ENCODE measurements around the gene DAPK1. TPM values are rescaled to one million over a fixed set of nuclear protein-coding genes. Genes with fewer than 3 reads are reported as not detected.

Gene DAPK1
- polyA plus RNA-seq, 1 donor from 2014 or later = 45.0 TPM

DNA sequence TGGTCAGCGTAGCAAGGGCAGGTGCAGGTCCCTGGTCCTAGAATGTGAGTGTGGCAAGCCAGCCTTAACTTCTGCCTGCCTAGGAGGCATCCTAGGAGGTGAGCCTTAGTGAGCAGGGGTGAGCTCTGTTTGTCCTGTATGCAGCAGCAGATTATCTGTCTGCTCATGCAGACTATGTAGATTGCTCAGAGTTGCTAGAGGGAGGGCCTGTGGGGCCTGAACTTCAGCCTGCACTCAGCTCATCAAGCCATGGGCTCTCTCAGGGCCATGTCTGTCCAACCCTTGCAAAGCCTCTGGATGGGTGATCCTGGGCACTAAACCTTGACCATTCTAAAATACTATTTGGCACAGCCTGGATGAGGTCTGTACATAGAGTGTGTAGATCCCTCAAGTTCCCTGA, 219.8 kb downstream of the DAPK1 start:
- TF ChIP-seq MXI1 (conservative IDR thresholded peaks at IDR 0.05; ENCODE audit: poor library complexity, severe bottlenecking) (no peak), RAD21 (conservative IDR thresholded peaks at IDR 0.05) (no peak), EP300 (conservative IDR thresholded peaks at IDR 0.05; ENCODE audit: poor library complexity, severe bottlenecking) (no peak), EZH2 (IDR thresholded peaks at IDR 0.05; ENCODE audit: borderline replicate concordance, insufficient read depth, low read length, poor library complexity, severe bottlenecking) (no peak), TAF1 (IDR thresholded peaks at IDR 0.05; ENCODE audit: low read depth) (no peak), POLR2AphosphoS5 (IDR thresholded peaks at IDR 0.05) (no peak), SMC3 (conservative IDR thresholded peaks at IDR 0.05; ENCODE audit: poor library complexity) (no peak), CTCF (IDR thresholded peaks at IDR 0.05; ENCODE audit: poor library complexity, severe bottlenecking) (no peak)
- TF ChIP-seq, protein P1, sequence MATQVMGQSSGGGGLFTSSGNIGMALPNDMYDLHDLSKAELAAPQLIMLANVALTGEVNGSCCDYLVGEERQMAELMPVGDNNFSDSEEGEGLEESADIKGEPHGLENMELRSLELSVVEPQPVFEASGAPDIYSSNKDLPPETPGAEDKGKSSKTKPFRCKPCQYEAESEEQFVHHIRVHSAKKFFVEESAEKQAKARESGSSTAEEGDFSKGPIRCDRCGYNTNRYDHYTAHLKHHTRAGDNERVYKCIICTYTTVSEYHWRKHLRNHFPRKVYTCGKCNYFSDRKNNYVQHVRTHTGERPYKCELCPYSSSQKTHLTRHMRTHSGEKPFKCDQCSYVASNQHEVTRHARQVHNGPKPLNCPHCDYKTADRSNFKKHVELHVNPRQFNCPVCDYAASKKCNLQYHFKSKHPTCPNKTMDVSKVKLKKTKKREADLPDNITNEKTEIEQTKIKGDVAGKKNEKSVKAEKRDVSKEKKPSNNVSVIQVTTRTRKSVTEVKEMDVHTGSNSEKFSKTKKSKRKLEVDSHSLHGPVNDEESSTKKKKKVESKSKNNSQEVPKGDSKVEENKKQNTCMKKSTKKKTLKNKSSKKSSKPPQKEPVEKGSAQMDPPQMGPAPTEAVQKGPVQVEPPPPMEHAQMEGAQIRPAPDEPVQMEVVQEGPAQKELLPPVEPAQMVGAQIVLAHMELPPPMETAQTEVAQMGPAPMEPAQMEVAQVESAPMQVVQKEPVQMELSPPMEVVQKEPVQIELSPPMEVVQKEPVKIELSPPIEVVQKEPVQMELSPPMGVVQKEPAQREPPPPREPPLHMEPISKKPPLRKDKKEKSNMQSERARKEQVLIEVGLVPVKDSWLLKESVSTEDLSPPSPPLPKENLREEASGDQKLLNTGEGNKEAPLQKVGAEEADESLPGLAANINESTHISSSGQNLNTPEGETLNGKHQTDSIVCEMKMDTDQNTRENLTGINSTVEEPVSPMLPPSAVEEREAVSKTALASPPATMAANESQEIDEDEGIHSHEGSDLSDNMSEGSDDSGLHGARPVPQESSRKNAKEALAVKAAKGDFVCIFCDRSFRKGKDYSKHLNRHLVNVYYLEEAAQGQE (IDR thresholded peaks at IDR 0.05; ENCODE audit: borderline replicate concordance) = no peak
- no peaks in the 10 kb centered on the region for H4K20me1 ChIP-seq (ENCODE audit: insufficient read depth)

DNA sequence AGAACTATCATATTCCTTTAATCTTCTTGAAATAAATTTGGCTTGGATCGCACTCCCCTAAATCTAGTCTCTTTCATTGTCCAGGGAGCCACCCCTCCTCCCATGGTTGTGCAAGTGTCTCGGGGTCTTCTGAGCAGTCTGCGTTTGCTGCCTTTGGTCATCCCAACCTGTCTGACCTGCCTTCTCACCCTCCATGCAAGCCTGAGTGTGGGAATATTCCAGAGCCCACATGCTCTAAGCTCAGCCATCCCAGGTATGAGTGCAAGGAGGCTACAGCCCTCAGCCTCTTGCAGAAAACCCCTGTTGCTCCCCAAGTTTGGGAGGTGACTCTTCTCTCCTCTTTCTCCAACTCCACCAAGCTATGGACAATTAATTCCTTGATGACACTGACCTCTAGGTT, 220.6 kb downstream of the DAPK1 start:
- Histone ChIP-seq H3K36me3 (ENCODE audit: insufficient read depth, low read length) (no peaks in the 10 kb centered on the region), H3K27me3 (ENCODE audit: insufficient read depth, low read depth, low read length) (no peaks in the 10 kb centered on the region), H3K9ac (ENCODE audit: low read length) (no peak overlapping the region), H3F3A (ENCODE audit: insufficient read depth, low read length, poor library complexity, severe bottlenecking) (no peaks in the 10 kb centered on the region), H3K4me3 (ENCODE audit: low read length) (no peak overlapping the region), H4K20me1 (ENCODE audit: insufficient read depth) (no peaks in the 10 kb centered on the region), H2AFZ (ENCODE audit: low read depth, low read length) (no peak overlapping the region), H3K79me2 (replicated peaks; ENCODE audit: insufficient read depth, low read length) (no peaks in the 10 kb centered on the region), H3K4me2 (ENCODE audit: low read length) (no peak overlapping the region), H3K27ac (ENCODE audit: low read length) (no peak overlapping the region), H3K9me3 (ENCODE audit: low read length) (no peaks in the 10 kb centered on the region), H3K9me2 (ENCODE audit: insufficient read depth, low read length) (no peaks in the 10 kb centered on the region)
- TF ChIP-seq POLR2AphosphoS5 (IDR thresholded peaks at IDR 0.05) (no peak), MXI1 (conservative IDR thresholded peaks at IDR 0.05; ENCODE audit: poor library complexity, severe bottlenecking) (no peak), CTCF (IDR thresholded peaks at IDR 0.05; ENCODE audit: poor library complexity, severe bottlenecking) (no peak), SMC3 (conservative IDR thresholded peaks at IDR 0.05; ENCODE audit: poor library complexity) (no peak), TAF1 (IDR thresholded peaks at IDR 0.05; ENCODE audit: low read depth) (no peak)

More for the DNA sequence above, 219.8 kb downstream of the DAPK1 start:
- Histone ChIP-seq H3K27ac (ENCODE audit: low read length) (no peak overlapping the region), H3K9ac (ENCODE audit: low read length) (no peak overlapping the region), H3K9me3 (ENCODE audit: low read length) (no peaks in the 10 kb centered on the region), H3K9me2 (ENCODE audit: insufficient read depth, low read length) (no peaks in the 10 kb centered on the region), H3K27me3 (ENCODE audit: insufficient read depth, low read depth, low read length) (no peaks in the 10 kb centered on the region), H3F3A (ENCODE audit: insufficient read depth, low read length, poor library complexity, severe bottlenecking) (no peaks in the 10 kb centered on the region), H2AFZ (ENCODE audit: low read depth, low read length) (no peak overlapping the region), H3K79me2 (replicated peaks; ENCODE audit: insufficient read depth, low read length) (no peaks in the 10 kb centered on the region), H3K4me3 (ENCODE audit: low read length) (no peak overlapping the region), H3K4me2 (ENCODE audit: low read length) (no peak overlapping the region), H3K36me3 (ENCODE audit: insufficient read depth, low read length) (no peaks in the 10 kb centered on the region)
